AG04450 (cell line): Measurements from ENCODE around the gene TCF7L1. TPM values are rescaled to one million over a fixed set of nuclear protein-coding genes. Genes with fewer than 3 reads are reported as not detected.

ENCODE experiments used
- CTCF ChIA-PET: fragments of 300-600, 350-600 bp; formaldehyde crosslinking; extraction: SDS; loops from one replicate; lab custom pipeline; 2022; ENCODE audit warnings: antibody characterized with exemption, inconsistent platforms; lab: Charles Lee
- POLR2A ChIA-PET: fragments of 350-600 bp; formaldehyde crosslinking; extraction: SDS; loops from one replicate; lab custom pipeline; 2021; ENCODE audit warnings: antibody characterized with exemption, inconsistent platforms; lab: Yijun Ruan, JAX
- DNase-seq: peaks from one replicate; pipeline ENCODE4 v3.0.0-alpha.2; 2011; ENCODE audit warnings: low read depth, low spot score
- H3K27ac ChIP-seq: one replicate; pipeline ENCODE4 v1.5.1; 2012; ENCODE audit warnings: low read depth, low read length, control low read depth
- H3K27me3 ChIP-seq: one replicate; pipeline ENCODE4 v1.6.0; 2012; ENCODE audit warnings: low read length; ENCODE audit not compliant: control insufficient read depth, insufficient read depth
- H3K4me3 ChIP-seq: 2 replicates; pipeline ENCODE4 v1.5.1; 2011; ENCODE audit warnings: mild to moderate bottlenecking, low read depth, low read length, control low read depth
- H3K9me3 ChIP-seq: 2 replicates; pipeline ENCODE4 v1.5.1; 2012; ENCODE audit warnings: low read length; ENCODE audit not compliant: control insufficient read depth, insufficient read depth
- CTCF ChIP-seq: IDR thresholded peaks from 2 replicates; pipeline ENCODE4 v1.5.1; 2011; ENCODE audit warnings: low read depth, low read length, control low read depth, inconsistent platforms
- polyA plus RNA-seq: library from polyadenylated mRNA; depleted of rRNA; stranded (reverse); fragments of >200 nt; gene quantifications from 2 replicates; pipeline ENCODE4 v1.2.3, GENCODE V29; 2011

TCF7L1 gene
- polyA plus RNA-seq, 1 experiment: 2.7 TPM

GRCh38 chr2:85212841-85213240 lies 79.6 kb downstream of the TCF7L1 start:
- TF ChIP-seq CTCF: no peak
- Histone ChIP-seq H3K9me3 (no peaks in the 10 kb centered on the region), H3K4me3 (no peak overlapping the region), H3K27ac (no peak overlapping the region), H3K27me3 (no peaks in the 10 kb centered on the region)
- POLR2A ChIA-PET: no interaction called here
- DNase-seq: no peak
- CTCF ChIA-PET: no interaction called here

DNA sequence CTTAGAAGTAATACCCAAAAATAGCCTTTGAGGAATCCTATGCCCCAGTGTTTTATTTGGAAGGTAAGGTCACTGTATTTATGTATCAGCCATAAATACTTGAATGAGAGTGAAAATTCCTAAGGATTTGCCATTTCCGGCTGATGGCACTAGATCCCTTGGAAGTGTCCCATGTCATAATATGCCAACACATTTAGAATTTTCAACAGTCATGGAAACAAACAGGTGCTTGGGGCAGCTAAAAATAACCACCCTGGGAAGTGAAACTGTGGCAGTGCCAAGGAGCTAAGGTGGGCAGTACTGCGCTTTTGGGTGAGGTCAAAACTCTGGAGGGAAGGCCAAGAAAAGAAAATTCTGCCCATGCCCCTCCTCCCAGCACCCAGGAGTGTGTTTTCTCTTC lies 80.2 kb downstream of the TCF7L1 start:
- Histone ChIP-seq H3K9me3 (no peaks in the 10 kb centered on the region), H3K4me3 (no peak overlapping the region), H3K27me3 (no peaks in the 10 kb centered on the region), H3K27ac (no peak overlapping the region)
- CTCF ChIA-PET: no interaction called here
- DNase-seq: no peak
- TF ChIP-seq CTCF: no peak
- POLR2A ChIA-PET: no interaction called here

GRCh38 chr2:85213901-85214512 lies 80.8 kb downstream of the TCF7L1 start:
- CTCF ChIA-PET: no interaction called here
- no peak overlapping the region for H3K4me3 ChIP-seq

GRCh38 chr2:85215081-85215447 lies 81.9 kb downstream of the TCF7L1 start:
- TF ChIP-seq CTCF: no peak
- H3K4me3 ChIP-seq: peak overlapping the region; percentile 10; the same call in 1 of the 2 replicates
- H3K27ac ChIP-seq: peak overlapping the region; percentile 47
- no peaks in the 10 kb centered on the region for H3K9me3 ChIP-seq
- H3K27me3 ChIP-seq: no peaks in the 10 kb centered on the region
- ChIA-PET CTCF (interaction anchor here (0.5 kb wide), 1 partner anchor 77 kb away, joined by 4 read pairs; no protein-coding TSS in a partner anchor), POLR2A (interaction anchor here (1.5 kb wide), 1 partner anchor 53 kb away, joined by 7 read pairs; no protein-coding TSS in a partner anchor)
- DNase-seq: no peak

More at GRCh38 chr2:85213901-85214512, 80.8 kb downstream of the TCF7L1 start:
- H3K9me3 ChIP-seq: no peaks in the 10 kb centered on the region
- POLR2A ChIA-PET: no interaction called here
- H3K27ac ChIP-seq: no peak overlapping the region
- no peaks in the 10 kb centered on the region for H3K27me3 ChIP-seq
- DNase-seq: no peak
- TF ChIP-seq CTCF: no peak
